H4 (cell line): ENCODE data around the gene VASN. TPM values are rescaled to one million over a fixed set of nuclear protein-coding genes. Genes with fewer than 3 reads are reported as not detected.
"Not testable (repeated sequence)": the region's sequence is repeated elsewhere in the genome, so short reads cannot be mapped to it uniquely, and the experiment has no call there.

Experiments
- DNase-seq: peaks from one replicate; pipeline ENCODE4 v3.0.0-alpha.2; 2015; ENCODE audit warnings: low spot score
- total RNA-seq: library from RNA; depleted of rRNA; stranded (reverse); fragments of >200 nt; shearing (Covaris generic); gene quantifications from 2 replicates; pipeline ENCODE4 v1.2.3, GENCODE V29; 2014

The VASN gene
- total RNA-seq, 1 experiment from 2014 or later: 22.8 TPM

DNA sequence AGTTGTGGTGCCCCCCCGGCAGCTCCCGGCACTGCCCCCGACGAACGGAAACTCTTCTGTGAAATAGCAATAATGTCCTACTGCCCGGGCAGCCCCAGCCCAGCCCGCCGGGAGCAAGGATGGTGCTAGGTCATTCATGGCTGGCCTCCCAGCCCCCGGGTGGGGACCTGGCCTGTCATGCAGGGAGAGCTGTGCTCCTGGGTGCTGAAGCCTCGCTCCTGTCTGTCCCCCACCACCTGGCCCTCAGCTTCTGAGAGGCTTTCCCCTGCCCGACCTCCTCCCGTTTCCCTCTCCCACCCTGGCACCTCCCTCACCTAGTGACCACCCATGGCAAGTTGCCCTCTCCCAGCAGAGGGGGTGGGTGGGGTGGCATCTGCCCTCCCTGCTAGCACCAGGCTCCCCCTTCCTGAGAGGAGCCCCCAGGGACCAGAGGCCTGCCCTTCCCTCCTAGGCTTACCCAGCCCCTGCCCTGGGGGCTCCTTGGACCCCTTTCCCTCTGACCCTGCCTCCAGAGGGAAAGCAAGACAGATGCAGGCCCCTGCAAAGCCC lies 34.0 kb upstream of the VASN start:
- DNase-seq: no peak

DNA sequence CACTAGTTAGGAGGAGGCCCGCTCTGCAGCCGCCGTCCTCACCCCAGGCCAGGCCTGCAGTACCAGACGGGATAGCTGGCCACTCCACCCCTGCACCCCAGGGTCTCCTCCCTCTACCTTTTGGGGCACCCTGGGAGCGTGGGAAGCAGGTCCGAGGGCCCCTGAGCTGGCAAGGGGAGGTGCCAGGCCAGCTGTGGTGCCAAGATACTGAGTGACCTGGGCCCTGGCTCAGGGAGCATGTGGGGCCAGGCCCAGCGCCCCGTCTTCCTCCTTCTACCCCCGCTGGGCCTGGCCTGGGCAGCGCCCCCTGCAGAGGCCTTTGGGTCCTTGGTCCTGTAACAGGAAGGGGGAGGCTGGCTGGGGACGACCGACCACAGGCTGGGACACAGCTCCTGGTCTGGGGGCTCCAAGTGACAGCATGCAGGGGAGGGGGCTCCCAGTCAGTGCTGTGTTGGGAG lies 33.5 kb upstream of the VASN start:
- DNase-seq: no peak

DNA sequence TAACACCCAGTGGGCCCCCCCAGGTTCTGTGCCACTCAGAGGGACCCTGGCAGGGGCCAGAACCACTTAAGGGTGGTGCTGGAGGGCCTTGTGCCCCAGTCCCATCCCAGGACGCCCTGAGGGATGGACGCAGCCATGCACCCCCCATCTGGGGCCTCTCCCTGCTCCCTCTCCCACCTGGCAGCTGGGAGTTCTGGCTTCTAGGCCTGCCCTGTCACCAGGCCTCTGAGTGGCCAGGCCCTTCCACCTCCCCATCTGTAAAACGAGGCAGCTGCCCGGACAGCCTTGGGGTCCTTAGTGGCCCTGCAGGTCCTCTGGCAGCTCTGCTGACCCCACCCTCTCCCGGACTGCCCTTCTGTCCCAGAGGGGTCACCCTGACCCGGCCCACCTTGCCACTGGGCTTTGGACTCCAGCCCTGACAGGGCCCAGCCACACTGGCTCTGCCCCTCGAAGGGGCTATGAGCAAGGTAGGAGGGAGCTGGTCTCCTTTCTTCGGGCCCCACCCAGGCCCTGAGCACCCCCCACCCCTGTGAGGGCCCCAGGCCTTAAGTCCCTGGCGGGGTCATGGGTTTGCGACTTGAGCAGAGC lies 32.8 kb upstream of the VASN start:
- DNase-seq: no peak

DNA sequence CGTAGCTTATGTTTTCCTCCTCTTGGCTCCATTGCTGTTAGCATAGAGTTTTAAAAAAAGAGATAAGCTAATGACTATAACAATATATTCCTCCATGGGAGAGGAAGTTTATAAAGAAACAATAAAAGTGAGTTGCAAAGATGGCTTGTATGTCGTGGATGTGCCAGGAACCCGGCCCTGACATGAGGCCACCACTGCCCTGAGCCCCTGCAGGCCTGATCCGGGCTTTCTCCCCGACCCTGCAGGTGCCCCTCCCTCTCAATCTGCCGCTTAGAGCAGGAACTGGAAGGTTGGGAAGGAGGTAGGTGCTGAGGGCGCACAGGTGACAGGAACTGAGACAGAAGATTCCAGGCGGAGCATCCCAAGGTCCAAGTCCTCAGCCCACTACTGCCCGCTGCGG lies 32.2 kb upstream of the VASN start:
- DNase-seq: no peak

DNA sequence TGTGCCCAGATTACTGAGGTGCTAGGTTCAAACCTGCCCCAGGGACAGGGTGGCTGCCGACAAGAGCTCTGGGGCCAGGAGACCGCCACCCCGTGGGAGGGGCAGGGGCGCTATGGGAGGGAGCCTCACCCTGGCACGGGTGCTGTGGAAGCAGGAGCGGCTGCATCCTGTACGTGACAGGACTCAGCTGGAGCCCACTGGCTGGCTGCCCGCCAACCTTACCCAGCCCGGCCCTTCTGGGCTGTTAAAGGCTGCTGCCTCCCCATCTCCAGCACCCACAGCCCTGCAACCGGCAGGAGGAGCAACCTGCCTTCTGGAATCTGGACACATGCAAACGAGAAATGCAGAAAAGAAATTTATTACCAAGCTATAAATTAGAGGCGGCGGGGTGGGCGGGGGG lies 31.7 kb upstream of the VASN start:
- DNase-seq: no peak

DNA sequence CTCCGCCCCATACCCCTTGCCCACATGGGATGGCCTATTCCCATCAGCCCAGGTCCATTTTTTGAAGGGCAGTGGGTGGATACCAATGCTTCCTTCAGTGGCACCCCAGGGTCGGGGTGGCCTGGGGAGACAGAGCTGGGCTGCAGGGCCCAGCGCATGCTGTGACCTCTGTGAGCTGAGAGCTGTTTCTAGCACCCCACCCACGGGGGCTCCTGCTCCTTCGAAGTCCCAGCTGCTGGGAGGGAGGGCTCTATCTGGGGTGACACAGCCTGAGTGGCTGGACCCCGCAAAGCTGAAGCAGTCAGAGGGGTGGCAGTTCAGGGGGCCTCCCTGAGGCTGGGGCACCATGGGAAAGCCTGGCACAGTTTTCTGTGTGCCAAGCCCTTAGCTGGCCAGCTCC lies 31.2 kb upstream of the VASN start:
- no peak for DNase-seq

DNA sequence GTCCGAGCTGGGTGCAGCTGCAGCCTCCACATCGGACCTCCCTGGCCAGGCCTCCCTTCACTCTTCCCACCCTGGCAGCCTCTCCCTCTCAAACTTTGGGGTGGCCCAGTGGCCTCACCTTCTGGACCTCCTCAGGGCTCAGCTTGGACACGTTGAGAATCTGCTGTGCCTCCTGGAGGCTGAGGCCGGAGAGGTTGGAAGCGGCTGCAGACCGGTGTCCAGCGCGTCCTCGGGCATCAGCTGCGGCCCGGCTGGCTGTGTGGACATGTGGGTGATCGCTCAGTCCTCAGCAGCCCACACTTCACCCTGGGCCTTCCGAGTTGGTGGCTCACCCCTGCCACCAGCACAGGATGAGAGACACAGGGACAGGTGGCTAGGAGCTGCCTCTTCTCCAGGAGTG lies 30.4 kb upstream of the VASN start:
- no peak for DNase-seq

DNA sequence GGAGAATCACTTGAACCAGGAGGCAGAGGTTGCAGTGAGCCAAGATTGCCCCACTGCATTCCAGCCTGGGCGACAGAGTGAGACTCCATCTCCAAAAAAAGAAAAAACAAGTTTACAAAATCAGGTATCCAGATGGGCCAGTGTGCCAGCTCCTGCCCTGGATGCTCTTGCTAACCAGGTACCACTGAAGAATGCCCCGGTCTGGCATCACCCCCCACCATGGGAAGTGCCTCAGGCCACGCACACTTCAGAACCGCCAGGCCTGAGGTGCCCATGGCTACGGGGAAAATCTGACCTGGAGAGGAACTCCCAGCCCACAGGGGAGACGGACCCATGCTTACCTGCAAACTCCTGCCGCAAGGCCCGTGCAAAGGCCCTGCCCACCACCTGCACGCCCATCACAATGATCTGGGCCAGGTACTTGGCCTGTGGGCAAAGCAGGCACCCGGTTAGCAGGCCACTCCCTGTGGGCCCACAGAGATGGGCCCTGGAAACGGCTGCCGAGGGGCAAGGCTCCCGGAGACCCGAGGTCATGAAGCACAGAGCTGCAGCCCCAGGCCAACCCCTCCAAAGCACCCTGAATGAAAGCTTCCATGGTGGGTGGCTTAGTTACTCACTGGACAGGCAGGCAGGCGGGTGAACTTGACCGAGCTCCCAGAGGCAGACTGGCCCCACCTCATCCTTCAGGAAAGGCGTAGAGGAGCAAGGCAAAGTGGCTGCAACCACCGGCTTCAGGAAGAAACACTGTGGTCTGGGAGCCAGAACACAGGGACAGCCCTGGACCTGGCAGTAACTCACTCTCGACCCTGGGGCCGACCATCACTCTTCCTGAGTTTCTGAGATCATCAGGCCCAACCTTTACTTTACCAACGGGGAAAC lies 28.5 kb upstream of the VASN start:
- no peak for DNase-seq

DNA sequence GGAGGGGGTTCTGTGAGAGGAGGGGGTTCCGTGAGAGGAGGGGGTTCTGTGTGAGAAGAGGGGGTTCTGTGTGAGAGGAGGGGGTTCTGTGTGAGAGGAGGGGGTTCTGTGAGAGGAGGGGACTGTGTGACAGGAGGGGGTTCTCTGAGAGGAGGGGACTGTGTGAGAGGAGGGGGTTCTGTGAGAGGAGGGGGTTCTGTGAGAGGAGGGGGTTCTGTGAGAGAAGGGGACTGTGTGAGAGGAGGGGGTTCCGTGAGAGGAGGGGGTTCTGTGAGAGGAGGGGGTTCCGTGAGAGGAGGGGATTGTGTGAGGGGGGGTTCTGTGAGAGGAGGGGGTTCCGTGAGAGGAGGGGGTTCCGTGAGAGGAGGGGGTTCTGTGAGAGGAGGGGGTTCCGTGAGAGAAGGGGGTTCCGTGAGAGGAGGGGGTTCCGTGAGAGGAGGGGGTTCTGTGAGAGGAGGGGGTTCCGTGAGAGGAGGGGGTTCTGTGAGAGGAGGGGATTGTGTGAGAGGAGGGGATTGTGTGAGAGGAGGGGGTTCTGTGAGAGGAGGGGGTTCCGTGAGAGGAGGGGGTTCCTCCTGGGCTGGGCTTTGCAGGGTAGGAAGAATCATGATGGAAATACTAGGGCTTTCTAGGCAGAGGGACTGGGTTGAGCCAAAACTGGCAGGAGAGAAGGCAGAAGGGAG lies 27.2 kb upstream of the VASN start:
- not testable (repeated sequence) for DNase-seq

DNA sequence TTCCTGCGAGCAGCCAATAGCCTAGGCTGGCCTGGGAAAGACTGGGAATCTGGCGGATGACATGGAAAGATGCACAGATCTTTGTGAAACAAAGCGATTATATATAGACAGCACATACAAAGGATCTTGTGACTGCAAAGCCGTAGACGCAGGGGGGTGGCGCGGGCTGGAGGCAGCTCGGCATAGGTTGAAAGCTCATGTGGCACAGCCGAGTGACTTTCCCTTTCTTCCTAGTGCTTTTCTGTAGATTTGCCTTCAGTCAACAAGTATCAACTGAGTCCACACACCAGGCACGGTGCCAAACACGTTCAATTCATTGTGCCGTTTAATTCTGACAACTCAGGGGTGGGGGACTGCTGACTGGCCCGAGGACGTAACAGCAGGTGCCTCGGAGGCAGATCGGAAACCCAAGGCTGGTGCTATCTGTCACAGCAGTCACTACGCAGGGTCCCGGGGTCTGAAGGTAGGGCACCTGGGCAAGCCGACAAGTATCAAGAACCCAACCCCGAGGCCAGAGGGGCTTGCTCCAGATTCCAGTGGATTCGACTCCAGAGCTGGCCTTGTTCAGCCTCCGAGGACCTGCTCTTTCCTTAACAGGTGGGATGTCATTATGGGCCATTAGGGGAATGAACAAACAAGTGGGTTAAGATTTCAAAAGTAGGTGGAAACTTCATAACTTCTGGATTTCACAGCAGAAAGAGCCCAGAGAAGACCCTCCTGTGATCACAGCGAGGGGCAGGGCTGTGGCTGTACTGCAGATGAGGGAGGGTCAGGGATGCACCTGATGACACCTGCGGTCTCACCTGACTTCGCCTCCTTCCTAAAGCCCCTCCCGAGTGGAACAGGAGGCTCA lies 26.4 kb upstream of the VASN start:
- DNase-seq: no peak

DNA sequence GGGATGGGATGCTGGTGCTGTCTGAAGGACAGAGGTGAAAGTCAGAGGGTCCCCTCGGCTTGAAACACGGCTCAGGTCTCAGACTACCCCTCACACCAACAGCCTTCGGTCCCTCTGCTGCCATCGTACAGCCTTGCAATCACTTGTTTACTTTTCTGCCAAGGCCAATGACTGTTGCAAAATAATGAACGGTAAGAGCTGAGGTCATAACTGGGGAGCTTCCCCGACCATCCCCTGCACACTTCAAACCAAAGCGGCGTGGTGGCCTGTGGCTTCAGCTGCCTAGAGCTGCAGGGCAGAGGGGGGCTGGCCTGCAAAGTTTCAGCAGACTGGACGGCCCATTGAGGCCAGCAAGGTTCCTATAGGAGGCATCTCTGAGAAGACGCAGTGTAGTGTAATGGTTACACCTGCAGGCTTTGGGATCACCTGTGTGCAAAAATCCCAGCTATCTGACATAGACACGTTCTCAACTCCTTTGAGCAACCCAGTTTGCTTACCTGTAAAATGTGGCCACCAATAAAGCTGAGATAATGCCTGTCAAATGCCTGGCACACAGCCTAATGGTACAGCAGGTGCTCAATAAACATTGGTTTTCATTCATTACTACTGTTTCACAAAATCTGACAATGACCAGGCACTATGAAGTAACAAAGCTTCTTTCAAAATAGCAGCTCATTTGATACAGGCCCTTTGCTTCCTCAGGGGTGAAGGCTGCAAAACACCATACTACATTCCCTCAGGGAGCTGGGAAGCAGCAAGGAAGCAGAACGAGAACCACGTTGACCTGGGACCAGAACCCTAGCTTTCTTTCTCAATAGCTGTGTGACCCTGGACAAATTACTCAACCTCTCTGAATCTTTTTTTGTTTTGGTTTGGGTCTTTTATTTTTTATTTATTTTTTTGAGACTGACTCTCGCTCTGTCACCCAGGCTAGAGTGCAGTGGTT lies 25.5 kb upstream of the VASN start:
- DNase-seq: no peak

DNA sequence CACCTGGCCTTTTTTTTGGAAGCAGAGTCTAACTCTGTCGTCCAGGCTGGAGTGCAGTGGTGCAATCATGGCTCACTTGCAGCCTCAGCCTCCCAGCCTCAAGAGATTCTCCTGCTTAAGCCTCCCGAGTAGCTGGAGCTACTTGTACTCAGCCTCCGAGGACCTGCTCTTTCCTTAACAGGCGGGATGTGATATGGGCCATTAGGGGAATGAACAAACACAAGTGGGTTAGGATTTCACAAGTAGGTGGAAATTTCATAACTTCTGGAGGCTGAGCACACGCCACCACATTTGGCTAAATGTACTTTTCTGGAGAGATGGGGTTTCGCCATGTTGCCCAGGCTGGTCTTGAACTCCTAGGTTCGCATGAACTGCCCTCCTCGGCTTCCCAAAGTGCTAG lies 24.6 kb upstream of the VASN start:
- no peak for DNase-seq

DNA sequence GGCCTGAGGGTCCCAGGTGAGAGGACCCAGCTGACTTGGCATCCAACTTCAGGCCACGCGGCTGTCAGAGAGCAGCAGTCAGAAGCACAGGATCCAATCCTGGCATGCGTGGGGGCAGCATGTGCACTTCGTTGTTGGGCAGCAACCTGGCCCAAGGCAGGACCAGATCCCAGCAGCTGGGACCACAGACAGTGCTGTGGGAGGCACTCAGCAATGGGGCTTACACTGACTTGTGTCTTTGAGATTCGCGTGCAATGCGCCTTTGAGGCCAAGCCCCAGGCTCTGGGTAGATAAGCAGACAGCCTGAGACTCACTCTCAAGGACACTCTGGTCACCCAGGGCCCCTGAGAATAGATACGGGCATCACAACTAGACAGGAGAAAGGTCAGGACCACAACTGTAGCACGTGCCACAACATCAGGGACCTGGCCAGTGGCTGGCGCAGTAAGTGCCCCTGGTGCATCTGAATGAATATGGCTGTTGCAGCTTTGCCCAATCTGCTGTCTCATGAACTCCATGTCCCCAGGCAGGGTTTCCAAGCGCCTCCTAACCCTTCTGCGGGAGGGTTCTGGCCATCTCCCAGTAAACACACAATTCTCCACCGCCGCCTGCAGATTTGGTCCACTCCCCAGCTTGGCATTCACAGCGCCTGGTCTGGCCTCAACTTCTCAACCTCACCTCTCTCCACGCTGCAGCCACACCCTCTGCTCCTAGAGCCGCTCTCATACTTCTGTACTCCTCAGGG lies 23.7 kb upstream of the VASN start:
- DNase-seq: no peak

DNA sequence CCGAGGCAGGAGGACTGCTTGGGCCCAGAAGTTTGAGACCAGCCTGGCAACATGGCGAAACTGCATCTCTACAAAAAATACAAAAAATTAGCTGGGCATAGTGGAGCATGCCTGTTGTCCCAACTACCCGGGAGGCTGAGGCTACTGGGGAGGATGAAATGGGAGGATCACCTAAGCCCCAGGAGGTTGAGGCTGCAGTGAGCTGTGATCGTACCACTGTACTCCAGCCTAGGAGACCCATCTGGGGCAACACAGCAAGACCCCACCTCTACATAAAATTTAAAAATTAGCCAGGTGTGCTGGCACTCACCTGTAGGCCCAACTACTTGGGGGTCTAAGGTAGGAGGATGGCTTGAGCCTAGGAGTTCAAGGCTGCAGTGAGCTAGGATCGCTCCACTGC lies 22.3 kb upstream of the VASN start:
- no peak for DNase-seq

DNA sequence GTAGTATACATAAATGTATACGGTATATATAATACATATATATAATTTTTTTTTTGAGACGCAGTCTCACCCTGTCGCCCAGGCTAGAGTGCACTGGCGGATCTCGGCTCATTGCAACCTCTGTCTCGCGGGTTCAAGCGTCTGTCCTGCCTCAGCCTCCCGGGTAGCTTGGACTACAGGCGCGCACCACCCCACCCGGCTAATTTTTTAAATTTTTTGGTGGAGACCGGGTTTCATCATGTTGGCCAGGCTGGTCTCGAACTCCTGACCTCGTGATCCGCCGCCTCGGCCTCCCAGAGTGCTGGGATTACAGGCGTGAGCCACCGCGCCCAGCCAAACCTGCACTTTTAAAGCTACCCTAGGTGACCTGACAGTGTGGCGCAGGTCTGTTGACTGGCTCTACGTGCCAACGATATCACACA lies 21.3 kb upstream of the VASN start:
- no peak for DNase-seq

DNA sequence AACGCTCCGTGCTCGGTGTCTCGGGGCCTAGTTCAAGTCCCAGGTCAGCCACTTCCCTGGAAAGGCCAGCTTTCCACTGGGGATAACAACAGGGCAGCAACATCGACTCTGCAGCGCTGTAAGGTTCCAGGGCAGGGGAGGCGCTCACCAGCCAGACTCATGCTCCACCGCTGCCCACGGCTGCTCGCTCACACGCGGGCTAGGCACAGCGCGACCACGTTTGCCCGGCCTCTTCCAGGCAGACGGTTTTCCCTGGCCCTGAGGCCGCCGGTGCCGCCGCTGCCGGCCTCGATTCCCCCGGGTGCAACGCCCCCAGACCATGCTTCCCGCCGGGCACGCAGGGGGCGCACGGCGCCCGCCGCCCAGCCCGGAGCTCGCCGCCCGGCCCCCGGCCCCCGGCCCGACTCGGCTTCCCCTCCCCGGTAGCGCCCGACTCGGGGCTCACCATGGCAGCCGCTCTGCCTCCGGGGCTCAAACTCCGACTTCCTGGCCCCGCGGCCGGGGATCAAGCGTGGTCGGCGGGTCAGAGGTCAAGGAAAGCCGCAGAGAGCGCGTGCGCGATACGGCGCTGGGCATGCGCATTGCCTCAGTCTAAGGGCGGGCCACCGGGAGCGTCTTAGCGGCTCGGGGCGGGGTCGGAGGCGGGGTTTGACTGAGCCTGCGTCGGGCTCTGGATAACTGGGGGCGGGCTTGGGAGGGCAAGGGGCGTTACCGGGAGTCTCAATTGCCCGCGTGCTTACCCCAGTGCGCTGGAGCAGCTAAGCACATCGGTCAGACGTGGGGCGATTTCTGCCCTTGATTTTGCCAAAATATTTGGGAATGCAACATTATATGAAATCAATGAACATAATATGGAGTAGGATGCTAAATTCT lies 20.6 kb upstream of the VASN start, which contains the start of gene PAM16:
TSS of gene PAM16 (minus strand) at position 535 of the 873 bp plus-strand sequence. CDS start at position 448, 87 bp downstream.
- DNase-seq: peak; percentile 85

DNA sequence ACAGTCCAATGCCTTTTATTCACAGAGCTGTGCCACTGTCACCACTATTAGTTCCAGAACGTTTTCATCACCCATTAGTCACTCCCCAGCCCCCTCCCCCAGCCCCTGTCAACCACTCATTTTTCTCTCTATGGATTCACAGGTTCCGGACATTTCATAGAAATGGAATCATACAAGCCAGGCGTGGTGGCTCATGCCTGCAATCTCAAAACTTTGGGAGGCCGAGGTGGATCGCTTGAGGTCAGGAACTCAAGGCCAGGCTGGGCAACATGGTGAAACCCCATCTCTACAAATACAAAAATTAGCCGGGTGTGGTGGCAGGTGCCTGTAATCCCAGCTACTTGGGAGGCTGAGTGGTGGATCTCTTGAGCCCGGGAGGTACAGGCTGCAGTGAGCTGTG lies 19.8 kb upstream of the VASN start:
- no peak for DNase-seq

DNA sequence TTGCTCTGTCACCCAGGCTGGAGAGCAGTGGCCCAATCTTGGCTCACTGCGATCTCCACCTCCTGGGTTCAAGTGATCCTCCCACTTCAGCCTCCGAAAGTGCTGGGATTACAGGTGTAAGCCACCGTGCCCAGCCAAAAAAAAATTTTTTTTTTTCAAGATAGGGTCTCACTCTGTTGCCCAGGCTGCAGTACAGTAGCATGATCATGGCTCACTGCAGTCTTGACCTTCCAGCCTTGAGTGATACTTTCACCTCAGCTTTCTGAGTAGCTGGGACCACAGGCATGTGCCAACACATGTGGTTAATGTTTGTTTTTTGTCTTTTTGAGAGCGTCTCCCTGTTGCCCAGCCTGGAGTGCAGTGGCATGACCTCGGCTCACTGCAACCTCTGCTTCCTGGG lies 18.8 kb upstream of the VASN start:
- DNase-seq: no peak

DNA sequence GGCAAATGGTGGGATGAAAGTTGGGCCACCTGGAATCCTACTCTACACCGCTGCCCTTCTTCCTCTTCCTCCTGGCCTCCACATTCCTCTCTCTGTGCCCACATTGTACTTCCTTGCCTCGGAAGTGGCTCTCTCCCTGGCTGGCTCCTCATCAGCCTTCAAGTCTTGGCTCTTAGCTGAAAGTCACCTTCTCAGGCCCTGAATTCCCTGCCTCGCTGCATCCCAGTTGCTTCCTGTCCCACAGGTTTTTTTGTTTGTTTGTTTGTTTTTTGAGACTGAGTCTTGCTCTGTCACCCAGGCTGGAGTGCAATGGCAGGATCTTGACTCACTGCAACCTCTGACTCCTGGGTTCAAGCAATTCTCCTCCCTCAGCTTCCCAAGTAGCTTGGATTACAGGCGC lies 18.0 kb upstream of the VASN start:
- no peak for DNase-seq
